NCI-H1694 treated with DMSO at 0.1 percent for 48 hours (cell line): ENCODE measurements around the gene XRRA1.
"Not testable (repeated sequence)": the region's sequence is repeated elsewhere in the genome, so short reads cannot be mapped to it uniquely, and the experiment has no call there.

Experiments
- DNase-seq: peaks from one replicate; lab custom pipeline; 2025; lab: John Stamatoyannopoulos, UW

XRRA1 gene, protein sequence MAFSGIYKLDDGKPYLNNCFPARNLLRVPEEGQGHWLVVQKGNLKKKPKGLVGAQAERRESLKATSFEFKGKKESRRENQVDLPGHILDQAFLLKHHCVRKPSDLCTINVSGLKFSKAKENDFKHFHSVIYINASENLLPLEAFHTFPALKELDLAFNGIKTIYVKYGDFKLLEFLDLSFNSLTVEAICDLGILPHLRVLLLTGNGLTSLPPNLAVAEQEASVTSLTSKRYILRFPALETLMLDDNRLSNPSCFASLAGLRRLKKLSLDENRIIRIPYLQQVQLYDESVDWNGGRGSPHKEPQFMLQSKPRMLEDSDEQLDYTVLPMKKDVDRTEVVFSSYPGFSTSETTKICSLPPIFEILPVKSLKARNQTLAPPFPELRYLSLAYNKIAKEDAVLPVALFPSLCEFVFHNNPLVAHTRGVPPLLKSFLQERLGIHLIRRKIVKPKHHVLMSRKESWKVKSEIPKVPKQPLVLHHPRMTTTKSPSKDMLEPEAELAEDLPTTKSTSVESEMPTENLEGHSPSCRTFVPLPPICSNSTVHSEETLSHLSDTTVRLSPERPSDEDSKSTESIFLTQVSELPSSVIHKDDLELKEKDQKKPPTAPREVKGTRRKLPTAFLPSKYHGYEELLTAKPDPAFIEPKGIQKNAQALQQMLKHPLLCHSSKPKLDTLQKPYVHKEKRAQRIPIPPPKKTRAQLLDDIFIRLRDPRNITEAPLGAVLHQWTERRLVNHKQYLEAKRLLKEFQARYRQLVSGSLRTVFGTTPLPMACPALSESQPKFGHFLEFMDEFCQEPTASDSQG

DNA sequence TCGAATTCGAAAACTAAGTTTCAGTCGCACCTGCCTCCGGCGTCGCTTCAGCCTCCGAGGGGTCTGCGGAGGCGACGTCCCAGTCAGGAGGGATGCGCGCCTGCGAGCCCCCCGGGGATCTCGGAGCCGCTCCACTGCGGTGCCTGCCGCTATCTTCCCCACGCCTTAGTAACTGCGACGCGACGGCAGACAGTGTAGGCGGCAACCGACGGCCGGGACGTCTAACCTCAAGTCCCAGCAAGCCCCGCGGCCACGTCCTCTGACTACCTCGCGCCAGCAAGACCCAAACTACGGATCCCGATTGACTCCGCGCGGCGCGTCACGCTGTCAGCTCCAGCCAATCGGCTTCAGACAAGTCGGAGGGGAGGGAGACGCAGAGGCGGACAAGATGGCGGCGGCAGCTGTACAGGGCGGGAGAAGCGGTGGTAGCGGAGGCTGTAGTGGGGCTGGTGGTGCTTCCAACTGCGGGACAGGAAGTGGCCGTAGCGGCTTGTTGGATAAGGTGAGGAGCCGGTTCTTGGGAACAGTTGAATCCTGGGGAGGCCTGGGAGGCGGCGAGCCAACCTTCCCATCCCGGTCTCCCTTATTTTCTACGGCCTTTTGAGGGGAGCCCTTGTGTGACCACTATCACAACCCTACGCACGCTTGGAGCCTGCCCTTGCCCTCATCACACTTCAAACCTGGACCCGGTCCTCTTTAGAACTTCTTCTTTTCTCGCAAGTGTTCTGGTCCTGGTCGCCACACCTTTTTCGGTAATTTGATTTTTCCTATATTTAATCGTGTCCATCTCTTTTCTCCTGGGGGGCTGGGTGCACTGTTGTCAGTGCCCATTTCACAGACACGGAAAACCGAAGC lies at the start of gene XRRA1, which contains the start of gene SPCS2:
Gene XRRA1 (minus strand): TSS at position 194 of the 855 bp plus-strand sequence. CDS start 8,213 bp downstream, outside the sequence.
Gene SPCS2 (plus strand): TSS at position 369 of the 855 bp plus-strand sequence. CDS start 20 bp downstream, at position 389.
- peak; percentile 91 for DNase-seq

DNA sequence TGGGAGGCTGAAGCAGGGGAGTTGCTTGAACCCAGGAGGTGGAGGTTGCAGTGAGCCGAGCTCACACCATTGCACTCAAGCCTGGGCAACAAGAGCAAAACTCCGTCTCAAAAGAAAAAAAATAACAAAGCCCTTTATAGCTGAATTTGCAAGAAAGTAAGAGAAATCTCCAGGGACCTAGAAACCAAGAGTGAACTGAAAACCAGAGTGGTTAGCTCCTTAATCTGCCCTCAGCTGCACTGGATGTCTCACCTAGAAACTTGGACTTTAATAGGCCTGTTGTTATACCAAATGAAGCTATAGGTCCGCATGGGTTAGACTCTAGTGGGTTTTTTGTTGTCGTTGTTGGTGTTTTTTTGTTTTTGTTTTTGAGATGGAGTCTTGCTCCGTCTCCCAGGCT lies 44.0 kb upstream of the XRRA1 start:
- DNase-seq, result no peak

DNA sequence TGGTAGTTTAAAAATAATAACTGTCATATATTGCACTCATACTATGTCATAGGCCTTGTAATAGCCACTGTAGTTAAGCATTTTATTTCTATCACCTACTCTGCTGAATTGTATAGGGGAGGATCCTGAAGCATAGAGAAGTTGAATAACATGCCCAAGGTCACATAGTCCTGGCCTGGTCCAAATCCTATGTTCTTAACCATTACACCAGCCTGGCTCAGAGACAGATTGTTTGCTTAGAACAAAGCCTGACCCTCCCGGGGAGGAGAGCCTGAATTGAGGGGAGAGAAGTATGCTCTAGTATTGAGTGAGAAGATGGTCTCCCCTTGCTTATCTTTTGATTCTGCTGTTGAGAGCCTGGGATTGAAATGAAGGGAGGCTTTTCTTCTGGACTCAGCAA lies 42.0 kb upstream of the XRRA1 start:
- DNase-seq, result no peak

DNA sequence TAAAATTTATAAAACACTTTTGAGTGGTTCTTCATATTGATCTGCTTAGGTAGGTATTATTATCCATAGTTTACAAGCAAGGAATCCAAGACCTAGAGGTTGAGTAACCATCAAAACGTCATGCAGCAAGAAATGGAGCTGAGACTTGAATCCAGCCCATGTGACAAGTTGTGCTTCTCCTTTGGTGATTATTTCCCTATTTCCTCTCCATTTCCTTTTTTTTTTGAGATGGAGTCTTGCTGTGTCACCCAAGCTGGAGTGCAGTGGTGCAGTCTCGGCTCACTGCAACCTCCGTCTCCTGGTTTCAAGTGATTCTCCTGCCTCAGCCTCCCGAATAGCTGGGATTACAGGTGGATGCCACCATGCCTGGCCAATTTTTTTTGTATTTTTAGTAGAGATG lies 41.3 kb upstream of the XRRA1 start:
- not testable (repeated sequence) for DNase-seq

GRCh38 chr11:74989260-74989638 lies 40.4 kb upstream of the XRRA1 start:
- DNase-seq, result no peak

- DNase-seq, result peak; percentile 52
Measured at GRCh38 chr11:74988541-74989259, 39.8 kb upstream of the XRRA1 start, which contains the start of gene NEU3. TSS of gene NEU3 (plus strand) at chr11:74988933. CDS start at chr11:74989061, 128 bp downstream.

DNA sequence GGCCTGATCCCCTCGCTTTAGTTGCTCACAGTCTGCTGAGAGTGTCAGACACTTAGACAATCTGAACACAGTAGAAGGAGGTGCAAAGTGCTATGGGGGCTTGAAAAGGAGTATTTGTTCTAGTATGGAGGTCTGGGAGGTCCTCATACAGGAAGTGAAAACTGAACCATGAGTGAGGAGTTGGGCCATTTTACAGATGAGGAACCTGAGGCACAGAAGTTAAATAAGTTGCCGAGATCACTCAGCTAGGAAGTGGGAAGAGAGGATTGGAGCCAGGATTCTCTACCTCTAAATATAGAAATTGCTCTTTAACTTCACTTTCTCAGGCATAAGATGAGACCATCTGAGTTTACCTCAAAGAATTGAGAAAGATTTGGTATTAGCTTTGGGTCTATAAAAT lies 35.8 kb upstream of the XRRA1 start:
- no peak for DNase-seq

DNA sequence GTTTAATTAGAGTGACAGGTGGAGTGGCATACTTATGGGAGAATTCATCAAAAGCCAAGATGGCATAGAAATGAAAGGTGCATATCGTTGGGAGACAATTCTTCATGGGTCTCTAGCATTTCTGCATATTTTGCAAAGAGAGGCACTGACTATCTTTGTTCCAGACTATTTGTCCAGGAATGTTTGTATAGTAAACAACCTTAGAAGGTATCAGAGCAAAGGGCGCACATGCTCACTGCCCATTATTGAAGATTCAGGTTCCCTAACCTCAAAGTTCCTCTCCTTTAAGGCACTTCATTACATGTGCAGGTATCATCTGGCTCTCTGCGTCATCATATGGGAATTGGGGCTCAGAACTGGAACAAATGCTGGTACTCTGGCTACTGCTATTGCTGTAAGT lies 35.2 kb upstream of the XRRA1 start:
- no peak for DNase-seq

DNA sequence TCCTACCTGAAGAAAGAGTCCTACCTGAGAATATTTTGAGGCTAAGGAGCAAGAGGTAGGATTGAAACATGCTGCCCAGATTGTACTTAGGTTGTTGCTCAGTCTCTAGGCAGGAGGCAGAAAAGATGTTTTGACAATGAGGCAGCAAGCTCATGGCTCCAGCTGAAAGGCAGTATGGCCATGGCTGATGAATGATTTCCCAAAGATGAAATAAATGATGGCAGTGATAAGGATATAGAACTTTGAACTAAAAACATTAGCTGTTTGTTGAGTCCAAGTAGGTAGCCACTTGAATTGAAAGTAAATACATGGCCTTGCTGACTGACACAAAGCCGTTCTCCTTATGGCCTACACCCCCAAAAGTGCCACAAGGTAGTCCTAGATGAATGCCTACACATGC lies 33.0 kb upstream of the XRRA1 start:
- DNase-seq, result no peak

DNA sequence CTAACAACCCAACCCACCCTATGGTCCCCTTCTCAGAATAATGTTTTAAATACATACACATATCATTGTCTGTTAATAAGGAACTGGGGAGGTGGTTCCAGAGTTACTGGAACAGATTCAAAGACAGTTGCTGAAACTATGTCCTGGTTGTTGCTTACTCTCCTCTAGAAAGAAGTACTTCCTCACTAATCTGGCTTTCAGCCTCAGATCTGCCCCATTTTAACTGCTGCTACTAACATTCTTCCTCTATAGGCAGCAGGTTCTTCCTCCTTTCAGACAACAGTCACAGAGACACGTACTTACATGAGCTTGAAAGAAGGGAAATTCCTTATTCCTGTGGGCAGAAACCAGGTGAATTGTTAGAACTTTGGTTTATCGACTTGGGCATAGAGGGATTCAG lies 31.7 kb upstream of the XRRA1 start:
- DNase-seq, result no peak

DNA sequence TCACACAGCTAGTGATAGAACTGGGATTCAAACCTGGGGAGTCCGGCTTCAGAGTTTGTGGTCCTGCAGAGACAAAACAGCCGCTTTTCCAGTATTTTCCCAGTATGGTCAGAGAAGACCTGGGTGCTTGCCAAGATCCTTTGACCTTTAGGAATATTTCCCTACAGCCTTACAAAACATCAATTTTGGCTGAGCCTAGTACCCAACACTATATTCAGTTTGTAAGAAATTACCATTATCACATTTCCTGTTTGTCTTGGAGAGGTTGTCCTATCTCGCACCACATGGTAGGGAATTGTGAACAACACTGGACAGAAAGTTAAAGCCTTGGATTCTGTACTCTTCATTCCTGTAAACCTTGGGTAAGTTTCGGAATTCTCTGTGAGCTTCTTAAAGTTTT lies 29.1 kb upstream of the XRRA1 start:
- no peak for DNase-seq

- no peak for DNase-seq
Measured at GRCh38 chr11:74971424-74971823, 22.5 kb upstream of the XRRA1 start.

DNA sequence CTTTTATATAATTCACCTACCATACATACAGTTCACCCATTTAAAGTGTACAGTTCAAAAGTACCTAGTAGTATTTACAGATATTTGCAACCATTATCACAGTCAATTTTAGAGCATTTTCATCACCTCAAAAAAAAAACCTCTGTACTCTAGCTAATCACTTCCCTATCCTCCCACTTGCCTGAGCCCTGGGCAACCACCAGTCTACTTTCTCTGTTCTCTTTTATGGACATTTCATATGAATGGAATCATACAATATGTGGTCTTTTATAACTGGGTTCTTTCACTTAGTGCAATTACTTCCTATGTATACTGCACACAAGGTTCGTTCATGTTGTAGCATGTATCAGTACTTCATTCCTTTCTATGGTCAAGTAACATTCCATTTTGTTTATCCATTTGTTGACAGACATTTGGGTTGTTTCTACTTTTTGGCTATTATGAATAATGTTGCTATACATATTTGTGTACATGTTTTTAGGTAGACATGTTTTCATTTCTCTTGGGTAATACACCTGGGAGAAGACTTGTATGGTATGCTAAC lies 22.0 kb upstream of the XRRA1 start:
- DNase-seq, result no peak

DNA sequence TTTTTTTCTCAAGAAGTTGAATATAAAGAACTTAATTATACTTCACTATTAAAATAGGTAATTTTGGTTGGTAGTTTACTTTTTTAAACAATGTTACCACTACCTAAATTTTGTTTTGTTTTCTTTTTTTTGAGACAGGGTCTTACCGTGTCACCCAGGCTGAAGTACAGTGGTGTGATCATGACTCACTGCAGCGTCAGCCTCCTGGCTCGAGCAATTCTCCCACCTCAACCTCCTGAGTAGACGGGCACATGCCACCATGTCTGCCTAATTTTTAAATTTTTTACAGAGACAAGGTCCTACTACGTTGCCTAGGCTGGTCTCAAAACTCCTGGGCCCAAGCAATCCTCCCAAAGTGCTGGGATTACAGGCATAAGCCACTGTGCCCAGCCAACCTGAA lies 17.8 kb upstream of the XRRA1 start:
- DNase-seq, result no peak

DNA sequence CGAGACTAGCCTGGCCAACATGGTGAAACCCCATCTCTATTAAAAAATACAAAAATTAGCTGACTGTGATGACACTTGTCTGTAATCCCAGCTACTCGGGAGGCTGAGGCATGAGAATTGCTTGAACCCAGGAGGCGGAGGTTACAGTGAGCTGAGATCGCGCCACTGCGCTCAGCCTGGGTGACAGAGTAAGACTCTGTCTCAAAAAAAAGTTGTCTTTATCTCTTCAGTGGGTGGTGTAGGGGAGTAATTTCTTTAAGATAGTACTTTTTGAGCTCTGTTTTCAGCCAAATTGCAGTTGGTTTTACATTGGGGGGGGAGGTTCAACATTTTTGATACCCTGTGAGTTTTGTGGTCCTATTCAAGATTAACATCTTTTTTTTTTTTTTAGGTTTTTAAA lies 11.2 kb upstream of the XRRA1 start:
- not testable (repeated sequence) for DNase-seq

GRCh38 chr11:74957937-74958629 lies 9.2 kb upstream of the XRRA1 start:
- DNase-seq, result no peak

DNA sequence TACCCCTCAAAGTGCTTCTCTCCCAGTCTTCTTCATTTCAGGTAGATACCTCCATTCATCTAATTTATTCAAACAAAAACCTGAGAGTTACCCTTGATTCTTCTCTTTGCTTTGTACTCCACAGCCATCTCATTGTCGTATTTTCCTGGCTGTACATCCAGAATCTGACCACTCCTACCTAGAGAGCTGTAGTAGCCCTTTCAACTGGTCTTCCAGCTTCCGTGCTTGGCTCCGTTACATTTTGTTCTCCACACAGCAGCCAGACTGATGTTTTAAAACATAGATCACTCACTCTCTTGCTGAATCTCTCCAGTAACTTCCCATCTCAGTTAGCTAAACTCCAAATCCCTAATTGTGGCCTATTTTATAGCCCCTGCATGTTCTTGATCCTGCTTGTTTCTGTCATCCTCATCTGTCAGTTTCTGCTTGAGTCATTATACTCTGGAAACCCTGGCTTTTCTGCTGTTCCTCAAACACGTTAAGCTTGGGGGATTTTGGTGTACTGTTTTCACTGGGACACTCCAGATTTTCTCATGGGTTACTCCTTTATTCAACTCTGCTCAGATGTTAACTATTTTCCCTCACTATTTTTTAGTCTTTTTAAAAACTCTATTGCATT lies 7.6 kb upstream of the XRRA1 start:
- DNase-seq, result no peak

- no peak for DNase-seq
Measured at GRCh38 chr11:74954199-74954598, 5.3 kb upstream of the XRRA1 start.

- no peak for DNase-seq
Measured at GRCh38 chr11:74953451-74953850, 4.6 kb upstream of the XRRA1 start.

DNA sequence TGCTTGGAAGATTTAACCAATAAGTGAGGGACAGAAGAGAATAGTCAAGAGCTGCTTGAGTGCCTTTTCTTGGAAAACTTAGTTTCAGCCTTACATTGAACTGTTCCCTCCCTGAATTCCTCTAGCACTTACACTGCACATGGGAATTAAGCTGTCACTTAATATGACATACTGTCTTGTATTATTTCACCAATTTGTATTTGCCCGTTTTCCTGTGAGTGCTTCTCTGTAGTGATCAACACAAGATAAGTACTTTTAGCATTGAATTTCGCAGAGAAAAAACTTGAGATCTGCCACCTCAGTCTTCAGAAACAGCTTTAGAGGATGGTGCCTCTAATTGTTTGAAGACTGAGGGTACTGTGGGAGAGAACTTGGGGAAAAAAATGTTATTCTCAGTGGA lies 3.9 kb upstream of the XRRA1 start:
- DNase-seq, result no peak
